ENCODE measurements around the gene UTY.

UTY gene

DNA sequence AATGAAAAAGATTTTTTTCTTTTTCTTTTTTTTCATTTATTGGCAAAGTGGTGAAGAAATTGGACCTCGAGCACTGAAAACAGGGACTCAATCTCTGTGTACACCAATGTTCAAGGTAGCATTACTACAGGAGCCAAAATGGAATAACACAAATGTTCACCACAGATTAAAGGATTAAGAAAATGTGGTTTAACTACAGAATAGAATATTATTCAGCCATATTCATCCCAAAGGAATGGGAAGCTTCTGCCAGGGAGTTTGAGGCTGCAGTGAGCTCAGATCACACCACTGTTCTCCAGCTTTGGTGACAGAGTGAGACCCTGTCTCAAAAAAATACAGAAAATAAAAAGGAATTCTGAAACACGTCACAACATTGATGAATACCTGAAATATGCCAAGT, 81.0 kb downstream of the UTY start:
- no peak for TF ChIP-seq ZFP3 (CRISPR knock-in tag; IDR thresholded peaks at IDR 0.05)
- no peak for TF ChIP-seq BACH2 (CRISPR knock-in tag; IDR thresholded peaks at IDR 0.05; ENCODE audit: borderline replicate concordance)
- TF ChIP-seq ZNF8 (CRISPR knock-in tag; IDR thresholded peaks at IDR 0.05) = no peak
- TF ChIP-seq ZNF70 (CRISPR knock-in tag; IDR thresholded peaks at IDR 0.05) = no peak
- TF ChIP-seq TOX (CRISPR knock-in tag; IDR thresholded peaks at IDR 0.05; ENCODE audit: borderline replicate concordance) = no peak
- TF ChIP-seq OSR1 (CRISPR knock-in tag; IDR thresholded peaks at IDR 0.05) = no peak
- TF ChIP-seq ZC3H10 (CRISPR knock-in tag; IDR thresholded peaks at IDR 0.05) = no peak
- ATAC-seq = no peak

DNA sequence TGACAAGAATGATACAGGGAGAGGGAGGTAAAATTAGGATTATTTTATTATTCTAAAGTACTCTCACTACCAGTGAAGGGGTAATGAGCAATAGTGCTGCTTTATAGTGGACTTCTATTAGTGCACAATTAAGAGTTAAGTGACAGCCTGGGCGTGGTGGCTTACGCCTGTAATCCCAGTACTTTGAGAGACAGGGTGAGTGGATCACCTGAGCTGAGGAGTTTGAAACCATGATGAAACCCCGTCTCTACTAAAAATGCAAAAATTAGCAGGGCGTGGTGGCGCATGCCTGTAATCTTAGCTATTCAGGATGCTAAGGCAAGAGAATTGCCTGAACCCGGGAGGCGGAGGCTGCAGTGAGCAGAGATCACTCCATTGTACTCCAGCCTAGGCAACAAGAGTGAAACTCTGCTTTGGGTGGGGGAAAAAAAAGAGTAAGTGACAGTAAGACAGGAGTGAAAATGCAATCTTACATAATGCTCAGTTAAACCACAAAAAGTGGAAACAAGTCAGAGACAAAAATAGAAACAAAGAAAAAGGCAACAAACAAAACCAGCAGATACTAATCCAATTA, 98.6 kb downstream of the UTY start:
- TF ChIP-seq ZFP30 (CRISPR knock-in tag; IDR thresholded peaks at IDR 0.05) = no peak
- no peak for TF ChIP-seq OSR1 (CRISPR knock-in tag; IDR thresholded peaks at IDR 0.05)
- no peak for TF ChIP-seq ZNF8 (CRISPR knock-in tag; IDR thresholded peaks at IDR 0.05)
- TF ChIP-seq, protein P1, sequence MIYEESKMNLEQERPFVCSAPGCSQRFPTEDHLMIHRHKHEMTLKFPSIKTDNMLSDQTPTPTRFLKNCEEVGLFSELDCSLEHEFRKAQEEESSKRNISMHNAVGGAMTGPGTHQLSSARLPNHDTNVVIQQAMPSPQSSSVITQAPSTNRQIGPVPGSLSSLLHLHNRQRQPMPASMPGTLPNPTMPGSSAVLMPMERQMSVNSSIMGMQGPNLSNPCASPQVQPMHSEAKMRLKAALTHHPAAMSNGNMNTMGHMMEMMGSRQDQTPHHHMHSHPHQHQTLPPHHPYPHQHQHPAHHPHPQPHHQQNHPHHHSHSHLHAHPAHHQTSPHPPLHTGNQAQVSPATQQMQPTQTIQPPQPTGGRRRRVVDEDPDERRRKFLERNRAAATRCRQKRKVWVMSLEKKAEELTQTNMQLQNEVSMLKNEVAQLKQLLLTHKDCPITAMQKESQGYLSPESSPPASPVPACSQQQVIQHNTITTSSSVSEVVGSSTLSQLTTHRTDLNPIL (CRISPR knock-in tag; IDR thresholded peaks at IDR 0.05; ENCODE audit: low read depth) = no peak
- TF ChIP-seq CSDC2 (CRISPR knock-in tag; IDR thresholded peaks at IDR 0.05) = no peak
- no peak for TF ChIP-seq GLIS3 (CRISPR knock-in tag; IDR thresholded peaks at IDR 0.05)
- TF ChIP-seq, protein P2, sequence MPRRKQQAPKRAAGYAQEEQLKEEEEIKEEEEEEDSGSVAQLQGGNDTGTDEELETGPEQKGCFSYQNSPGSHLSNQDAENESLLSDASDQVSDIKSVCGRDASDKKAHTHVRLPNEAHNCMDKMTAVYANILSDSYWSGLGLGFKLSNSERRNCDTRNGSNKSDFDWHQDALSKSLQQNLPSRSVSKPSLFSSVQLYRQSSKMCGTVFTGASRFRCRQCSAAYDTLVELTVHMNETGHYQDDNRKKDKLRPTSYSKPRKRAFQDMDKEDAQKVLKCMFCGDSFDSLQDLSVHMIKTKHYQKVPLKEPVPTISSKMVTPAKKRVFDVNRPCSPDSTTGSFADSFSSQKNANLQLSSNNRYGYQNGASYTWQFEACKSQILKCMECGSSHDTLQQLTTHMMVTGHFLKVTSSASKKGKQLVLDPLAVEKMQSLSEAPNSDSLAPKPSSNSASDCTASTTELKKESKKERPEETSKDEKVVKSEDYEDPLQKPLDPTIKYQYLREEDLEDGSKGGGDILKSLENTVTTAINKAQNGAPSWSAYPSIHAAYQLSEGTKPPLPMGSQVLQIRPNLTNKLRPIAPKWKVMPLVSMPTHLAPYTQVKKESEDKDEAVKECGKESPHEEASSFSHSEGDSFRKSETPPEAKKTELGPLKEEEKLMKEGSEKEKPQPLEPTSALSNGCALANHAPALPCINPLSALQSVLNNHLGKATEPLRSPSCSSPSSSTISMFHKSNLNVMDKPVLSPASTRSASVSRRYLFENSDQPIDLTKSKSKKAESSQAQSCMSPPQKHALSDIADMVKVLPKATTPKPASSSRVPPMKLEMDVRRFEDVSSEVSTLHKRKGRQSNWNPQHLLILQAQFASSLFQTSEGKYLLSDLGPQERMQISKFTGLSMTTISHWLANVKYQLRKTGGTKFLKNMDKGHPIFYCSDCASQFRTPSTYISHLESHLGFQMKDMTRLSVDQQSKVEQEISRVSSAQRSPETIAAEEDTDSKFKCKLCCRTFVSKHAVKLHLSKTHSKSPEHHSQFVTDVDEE (CRISPR knock-in tag; IDR thresholded peaks at IDR 0.05) = no peak
- TF ChIP-seq, protein P3, sequence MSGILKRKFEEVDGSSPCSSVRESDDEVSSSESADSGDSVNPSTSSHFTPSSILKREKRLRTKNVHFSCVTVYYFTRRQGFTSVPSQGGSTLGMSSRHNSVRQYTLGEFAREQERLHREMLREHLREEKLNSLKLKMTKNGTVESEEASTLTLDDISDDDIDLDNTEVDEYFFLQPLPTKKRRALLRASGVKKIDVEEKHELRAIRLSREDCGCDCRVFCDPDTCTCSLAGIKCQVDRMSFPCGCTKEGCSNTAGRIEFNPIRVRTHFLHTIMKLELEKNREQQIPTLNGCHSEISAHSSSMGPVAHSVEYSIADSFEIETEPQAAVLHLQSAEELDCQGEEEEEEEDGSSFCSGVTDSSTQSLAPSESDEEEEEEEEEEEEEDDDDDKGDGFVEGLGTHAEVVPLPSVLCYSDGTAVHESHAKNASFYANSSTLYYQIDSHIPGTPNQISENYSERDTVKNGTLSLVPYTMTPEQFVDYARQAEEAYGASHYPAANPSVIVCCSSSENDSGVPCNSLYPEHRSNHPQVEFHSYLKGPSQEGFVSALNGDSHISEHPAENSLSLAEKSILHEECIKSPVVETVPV (CRISPR knock-in tag; IDR thresholded peaks at IDR 0.05) = no peak
- TF ChIP-seq ZC3H10 (CRISPR knock-in tag; IDR thresholded peaks at IDR 0.05) = no peak
- TF ChIP-seq TCF4 (CRISPR knock-in tag; IDR thresholded peaks at IDR 0.05; ENCODE audit: borderline replicate concordance) = no peak
- ATAC-seq = no peak

DNA sequence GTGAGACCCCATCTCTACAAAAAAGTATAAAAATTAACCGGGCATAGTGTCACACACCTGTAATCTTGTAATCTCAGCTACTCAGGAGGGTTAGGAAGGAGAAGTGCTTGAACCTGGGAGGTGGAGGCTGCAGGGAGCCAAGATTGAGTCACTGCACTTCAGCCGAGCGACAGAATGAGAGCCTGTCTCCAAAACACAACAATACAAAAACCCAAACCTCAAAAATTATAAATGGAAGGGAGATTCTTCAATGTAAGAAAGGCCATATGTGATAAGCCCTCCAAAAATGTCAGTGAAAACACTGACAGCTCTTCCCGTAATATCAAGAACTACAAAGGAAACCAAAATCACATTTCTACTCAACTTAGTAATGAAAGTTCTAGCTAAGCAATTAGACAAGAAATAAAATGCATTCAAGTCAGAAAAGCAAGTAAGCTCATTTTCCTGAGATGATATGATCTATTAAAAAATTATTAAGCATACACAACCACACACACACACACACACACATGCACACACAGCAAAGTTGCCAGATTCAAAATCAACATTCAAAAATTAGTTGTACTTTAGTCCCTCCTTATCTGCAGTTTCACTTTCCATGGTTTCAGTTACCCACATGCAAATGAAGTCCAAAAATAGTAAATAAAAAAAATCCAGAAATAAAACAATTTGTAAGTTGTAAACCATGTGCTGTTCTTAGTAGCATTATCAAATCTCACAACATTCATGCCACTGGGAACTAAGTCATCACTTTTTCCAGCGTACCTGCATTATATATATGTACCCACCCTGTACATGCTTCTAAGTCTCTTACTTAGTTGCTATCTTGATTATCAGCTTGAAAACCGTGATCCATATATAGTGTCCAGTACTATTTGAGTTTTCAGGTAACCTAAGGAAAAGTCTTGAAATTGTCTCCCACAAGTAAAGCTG, 108.7 kb downstream of the UTY start:
- no peak for ATAC-seq
- TF ChIP-seq BACH2 (CRISPR knock-in tag; IDR thresholded peaks at IDR 0.05; ENCODE audit: borderline replicate concordance) (no peak), RARB (CRISPR knock-in tag; IDR thresholded peaks at IDR 0.05) (no peak), ZNF8 (CRISPR knock-in tag; IDR thresholded peaks at IDR 0.05) (no peak), ZFP3 (CRISPR knock-in tag; IDR thresholded peaks at IDR 0.05) (no peak), ZNF565 (CRISPR knock-in tag; conservative IDR thresholded peaks at IDR 0.05; ENCODE audit: low read depth) (no peak), PPARA (CRISPR knock-in tag; IDR thresholded peaks at IDR 0.05; ENCODE audit: borderline replicate concordance) (no peak), SNAI2 (CRISPR knock-in tag; IDR thresholded peaks at IDR 0.05) (no peak)
- TF ChIP-seq, protein P2 (CRISPR knock-in tag; IDR thresholded peaks at IDR 0.05) = no peak

DNA sequence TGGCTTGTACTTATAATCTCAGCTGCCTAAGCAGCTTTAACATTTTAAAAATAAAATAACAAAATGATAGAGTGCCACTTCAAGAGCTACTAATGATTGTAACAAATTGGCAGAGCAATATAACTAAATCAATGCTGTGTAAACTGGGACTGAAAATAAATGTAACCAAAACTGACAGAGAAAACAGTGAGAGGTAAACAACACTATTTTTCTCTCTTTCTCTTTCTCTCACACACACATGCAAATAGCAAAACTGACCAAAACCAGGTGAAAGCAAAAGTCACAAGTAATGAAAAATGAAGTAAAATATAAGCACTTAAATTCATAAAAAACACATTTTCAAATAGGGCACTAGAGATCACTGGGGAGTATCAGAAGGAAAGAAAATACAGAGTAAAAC, 109.6 kb downstream of the UTY start:
- ATAC-seq = no peak
- TF ChIP-seq OSR1 (CRISPR knock-in tag; IDR thresholded peaks at IDR 0.05) (no peak), ESRRG (CRISPR knock-in tag; IDR thresholded peaks at IDR 0.05) (no peak), ARNTL (CRISPR knock-in tag; IDR thresholded peaks at IDR 0.05; ENCODE audit: borderline replicate concordance, low read depth) (no peak), GLIS3 (CRISPR knock-in tag; IDR thresholded peaks at IDR 0.05) (no peak), ZNF8 (CRISPR knock-in tag; IDR thresholded peaks at IDR 0.05) (no peak), BACH2 (CRISPR knock-in tag; IDR thresholded peaks at IDR 0.05; ENCODE audit: borderline replicate concordance) (no peak), TOX (CRISPR knock-in tag; IDR thresholded peaks at IDR 0.05; ENCODE audit: borderline replicate concordance) (no peak)
- TF ChIP-seq, protein P3 (CRISPR knock-in tag; IDR thresholded peaks at IDR 0.05) = no peak
- TF ChIP-seq, protein P4, sequence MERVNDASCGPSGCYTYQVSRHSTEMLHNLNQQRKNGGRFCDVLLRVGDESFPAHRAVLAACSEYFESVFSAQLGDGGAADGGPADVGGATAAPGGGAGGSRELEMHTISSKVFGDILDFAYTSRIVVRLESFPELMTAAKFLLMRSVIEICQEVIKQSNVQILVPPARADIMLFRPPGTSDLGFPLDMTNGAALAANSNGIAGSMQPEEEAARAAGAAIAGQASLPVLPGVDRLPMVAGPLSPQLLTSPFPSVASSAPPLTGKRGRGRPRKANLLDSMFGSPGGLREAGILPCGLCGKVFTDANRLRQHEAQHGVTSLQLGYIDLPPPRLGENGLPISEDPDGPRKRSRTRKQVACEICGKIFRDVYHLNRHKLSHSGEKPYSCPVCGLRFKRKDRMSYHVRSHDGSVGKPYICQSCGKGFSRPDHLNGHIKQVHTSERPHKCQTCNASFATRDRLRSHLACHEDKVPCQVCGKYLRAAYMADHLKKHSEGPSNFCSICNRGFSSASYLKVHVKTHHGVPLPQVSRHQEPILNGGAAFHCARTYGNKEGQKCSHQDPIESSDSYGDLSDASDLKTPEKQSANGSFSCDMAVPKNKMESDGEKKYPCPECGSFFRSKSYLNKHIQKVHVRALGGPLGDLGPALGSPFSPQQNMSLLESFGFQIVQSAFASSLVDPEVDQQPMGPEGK (CRISPR knock-in tag; IDR thresholded peaks at IDR 0.05; ENCODE audit: borderline replicate concordance) = no peak

Data from SK-N-SH treated with all-trans-retinoic acid at 6 μM for 48 hours (cell line).